ENCODE data around the gene EEF1G.

Gene EEF1G

GRCh38 chr11:62539238-62539925, 34.3 kb downstream of the EEF1G start:
- DNase-seq (ENCODE audit: low spot score), result peak; percentile 93

GRCh38 chr11:62538470-62539237, 35.0 kb downstream of the EEF1G start:
- no peak for DNase-seq (ENCODE audit: low spot score)

GRCh38 chr11:62536301-62536957, 37.3 kb downstream of the EEF1G start:
- DNase-seq (ENCODE audit: low spot score), result no peak

GRCh38 chr11:62535802-62536201, 37.9 kb downstream of the EEF1G start:
- no peak for DNase-seq (ENCODE audit: low spot score)

- no peak for DNase-seq (ENCODE audit: low spot score)
Observed at GRCh38 chr11:62534779-62535545, 38.7 kb downstream of the EEF1G start.

- no peak for DNase-seq (ENCODE audit: low spot score)
Observed at GRCh38 chr11:62532096-62532495, 41.6 kb downstream of the EEF1G start.

- no peak for DNase-seq (ENCODE audit: low spot score)
Observed at GRCh38 chr11:62516736-62517371, 56.8 kb downstream of the EEF1G start.

GRCh38 chr11:62514151-62514550, 59.5 kb downstream of the EEF1G start:
- no peak for DNase-seq (ENCODE audit: low spot score)

- no peak for DNase-seq (ENCODE audit: low spot score)
Observed at GRCh38 chr11:62513626-62514025, 60.1 kb downstream of the EEF1G start.

- no peak for DNase-seq (ENCODE audit: low spot score)
Observed at GRCh38 chr11:62512961-62513360, 60.7 kb downstream of the EEF1G start.
